Nephron (organoid): Measurements from ENCODE around the gene AASDH.

ENCODE experiments used
- H3K27ac Mint-ChIP-seq, 3 experiments: 2 replicates each; pipeline ENCODE4 v1.8.0; 2020; ENCODE audit warnings: mixed read lengths in 3 of 3, mild to moderate bottlenecking in 2 of 3, moderate library complexity in 1 of 3
- H3K27me3 Mint-ChIP-seq: 2 replicates; pipeline ENCODE4 v1.8.0; 2021; ENCODE audit warnings: low read depth, mild to moderate bottlenecking, moderate library complexity, mixed read lengths
- H3K36me3 Mint-ChIP-seq: 2 replicates; pipeline ENCODE4 v1.8.0; 2020; ENCODE audit warnings: low read depth, mixed read lengths
- H3K4me1 Mint-ChIP-seq: 2 replicates; pipeline ENCODE4 v1.8.0; 2020; ENCODE audit warnings: mixed read lengths
- H3K4me3 Mint-ChIP-seq, 3 experiments: 2 replicates each; pipeline ENCODE4 v1.8.0; 2020; ENCODE audit warnings: mild to moderate bottlenecking in 3 of 3, mixed read lengths in 3 of 3, moderate library complexity in 2 of 3
- H3K9me3 Mint-ChIP-seq: 2 replicates; pipeline ENCODE4 v1.8.0; 2020; ENCODE audit warnings: mixed read lengths
- TF ChIP-seq, protein P1 (sequence below), 3 experiments: fragments of 200-600 bp; sonication (generic); IDR thresholded peaks; one replicate each; pipeline ENCODE4 v1.5.0; 2021; ENCODE audit warnings: antibody characterized with exemption in 3 of 3; ENCODE audit not compliant: unreplicated experiment in 3 of 3

AASDH gene

DNA sequence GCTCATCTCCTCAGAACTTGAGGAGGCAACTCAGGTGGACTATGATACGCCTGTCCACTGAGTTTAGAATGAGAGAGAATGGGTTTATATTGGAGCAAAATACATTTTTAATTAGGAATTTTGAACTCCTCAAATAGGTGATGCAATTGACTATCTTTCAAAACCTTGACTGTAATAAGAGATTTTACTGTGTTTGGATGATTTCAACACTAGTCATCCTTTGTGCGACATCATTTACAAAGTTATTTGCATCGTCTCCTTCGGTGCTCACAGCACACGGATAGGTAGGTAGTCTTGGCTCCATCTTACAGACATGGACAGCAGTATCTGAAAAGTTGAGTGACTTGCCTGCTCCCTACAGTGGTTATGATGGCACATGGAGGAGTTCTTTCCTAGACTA lies 67.0 kb downstream of the AASDH start:
- TF ChIP-seq, protein P1, sequence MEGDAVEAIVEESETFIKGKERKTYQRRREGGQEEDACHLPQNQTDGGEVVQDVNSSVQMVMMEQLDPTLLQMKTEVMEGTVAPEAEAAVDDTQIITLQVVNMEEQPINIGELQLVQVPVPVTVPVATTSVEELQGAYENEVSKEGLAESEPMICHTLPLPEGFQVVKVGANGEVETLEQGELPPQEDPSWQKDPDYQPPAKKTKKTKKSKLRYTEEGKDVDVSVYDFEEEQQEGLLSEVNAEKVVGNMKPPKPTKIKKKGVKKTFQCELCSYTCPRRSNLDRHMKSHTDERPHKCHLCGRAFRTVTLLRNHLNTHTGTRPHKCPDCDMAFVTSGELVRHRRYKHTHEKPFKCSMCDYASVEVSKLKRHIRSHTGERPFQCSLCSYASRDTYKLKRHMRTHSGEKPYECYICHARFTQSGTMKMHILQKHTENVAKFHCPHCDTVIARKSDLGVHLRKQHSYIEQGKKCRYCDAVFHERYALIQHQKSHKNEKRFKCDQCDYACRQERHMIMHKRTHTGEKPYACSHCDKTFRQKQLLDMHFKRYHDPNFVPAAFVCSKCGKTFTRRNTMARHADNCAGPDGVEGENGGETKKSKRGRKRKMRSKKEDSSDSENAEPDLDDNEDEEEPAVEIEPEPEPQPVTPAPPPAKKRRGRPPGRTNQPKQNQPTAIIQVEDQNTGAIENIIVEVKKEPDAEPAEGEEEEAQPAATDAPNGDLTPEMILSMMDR (IDR thresholded peaks at IDR 0.05; ENCODE audit: unreplicated experiment in 3 of 3): no peak
- Mint-ChIP-seq H3K27ac (peak overlapping the region in 1 of 3 experiments; percentile 79), H3K4me1 (peaks cover 28% of the 10 kb centered on the region), H3K4me3 (no peak overlapping the region), H3K36me3 (peaks cover 62% of the 10 kb centered on the region), H3K9me3 (no peaks in the 10 kb centered on the region), H3K27me3 (no peaks in the 10 kb centered on the region)

DNA sequence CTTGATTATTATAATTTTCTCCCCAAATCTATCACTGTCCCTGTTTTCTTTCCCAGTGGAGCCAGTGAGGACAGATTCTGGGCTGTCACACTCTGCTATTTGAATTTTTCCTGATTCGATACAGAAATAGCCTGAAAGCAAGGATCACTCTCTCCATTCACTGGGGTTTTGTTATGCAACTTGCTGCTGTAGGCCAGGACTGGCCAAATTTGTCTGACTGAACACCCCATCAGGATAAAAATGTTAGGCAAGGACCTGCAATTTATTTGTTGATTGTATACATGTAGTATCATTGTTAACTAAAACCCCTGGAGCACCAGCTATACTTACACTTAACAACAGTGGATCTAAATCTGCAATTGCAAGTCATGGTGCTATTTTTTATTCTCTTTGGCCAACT lies 68.7 kb downstream of the AASDH start:
- Mint-ChIP-seq H3K27me3 (no peaks in the 10 kb centered on the region), H3K4me3 (no peak overlapping the region), H3K4me1 (peaks cover 28% of the 10 kb centered on the region), H3K36me3 (peaks cover 66% of the 10 kb centered on the region), H3K9me3 (no peaks in the 10 kb centered on the region), H3K27ac (peak overlapping the region; percentile 40 to 64 (median 47))
- TF ChIP-seq, protein P1 (IDR thresholded peaks at IDR 0.05; ENCODE audit: unreplicated experiment in 3 of 3): no peak

DNA sequence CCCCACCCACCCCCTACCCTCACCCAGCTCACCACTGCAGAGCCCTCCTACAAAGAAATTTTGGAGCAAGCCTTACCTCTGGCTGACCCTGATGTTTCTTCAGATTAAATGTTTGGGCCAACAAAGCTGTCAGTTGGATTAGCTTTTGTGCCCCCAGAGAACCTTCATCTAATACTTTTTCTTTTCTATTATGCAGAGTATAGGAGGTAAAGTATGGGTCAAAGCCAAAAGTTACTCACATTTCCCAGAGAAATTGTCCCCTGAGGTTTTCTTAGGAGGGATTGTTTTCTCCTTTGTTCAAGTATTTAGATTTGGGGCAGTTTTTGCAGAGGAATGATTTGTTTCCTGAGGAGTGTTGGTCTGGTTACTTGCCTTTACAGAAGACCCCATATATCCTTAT lies 69.5 kb downstream of the AASDH start:
- H3K36me3 Mint-ChIP-seq: peaks cover 67% of the 10 kb centered on the region
- peak overlapping the region; percentile 40 to 64 (median 47) for H3K27ac Mint-ChIP-seq
- H3K4me1 Mint-ChIP-seq: peaks cover 28% of the 10 kb centered on the region
- no peaks in the 10 kb centered on the region for H3K27me3 Mint-ChIP-seq
- H3K4me3 Mint-ChIP-seq: no peak overlapping the region
- TF ChIP-seq, protein P1 (IDR thresholded peaks at IDR 0.05; ENCODE audit: unreplicated experiment in 3 of 3): no peak
- H3K9me3 Mint-ChIP-seq: no peaks in the 10 kb centered on the region

GRCh38 chr4:56316011-56316650 lies 71.2 kb downstream of the AASDH start:
- no peaks in the 10 kb centered on the region for H3K9me3 Mint-ChIP-seq

DNA sequence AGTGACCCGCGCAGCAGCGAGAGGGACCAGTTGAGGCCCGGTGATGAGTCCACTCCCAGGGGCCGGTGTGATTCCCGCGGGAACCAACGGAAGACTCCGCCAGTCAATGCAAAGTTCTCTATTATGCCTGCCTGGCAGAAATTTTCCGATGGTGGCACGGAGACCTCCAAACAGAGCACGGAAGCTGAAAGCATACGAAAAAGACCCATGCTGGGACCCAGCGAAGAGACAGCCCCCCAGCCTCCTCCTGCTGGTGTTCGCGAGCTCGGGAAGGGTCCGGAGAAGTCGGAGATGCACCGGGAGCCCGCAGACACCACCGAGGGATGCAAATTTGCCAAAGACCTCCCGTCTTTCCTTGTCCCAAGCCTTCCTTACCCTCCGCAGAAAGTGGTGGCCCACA lies 71.7 kb downstream of the AASDH start:
- peaks cover 26% of the 10 kb centered on the region for H3K4me1 Mint-ChIP-seq
- H3K27me3 Mint-ChIP-seq: no peaks in the 10 kb centered on the region
- TF ChIP-seq, protein P1 (IDR thresholded peaks at IDR 0.05; ENCODE audit: unreplicated experiment in 3 of 3): no peak
- no peak overlapping the region for H3K4me3 Mint-ChIP-seq
- H3K27ac Mint-ChIP-seq: no peak overlapping the region
- no peaks in the 10 kb centered on the region for H3K9me3 Mint-ChIP-seq
- H3K36me3 Mint-ChIP-seq: peaks cover 63% of the 10 kb centered on the region

More at GRCh38 chr4:56316011-56316650, 71.2 kb downstream of the AASDH start:
- peaks cover 68% of the 10 kb centered on the region for H3K36me3 Mint-ChIP-seq
- H3K4me1 Mint-ChIP-seq: peaks cover 26% of the 10 kb centered on the region
- TF ChIP-seq, protein P1 (IDR thresholded peaks at IDR 0.05; ENCODE audit: unreplicated experiment in 3 of 3): no peak
- H3K27me3 Mint-ChIP-seq: no peaks in the 10 kb centered on the region
- no peak overlapping the region for H3K4me3 Mint-ChIP-seq
- H3K27ac Mint-ChIP-seq: no peak overlapping the region

DNA sequence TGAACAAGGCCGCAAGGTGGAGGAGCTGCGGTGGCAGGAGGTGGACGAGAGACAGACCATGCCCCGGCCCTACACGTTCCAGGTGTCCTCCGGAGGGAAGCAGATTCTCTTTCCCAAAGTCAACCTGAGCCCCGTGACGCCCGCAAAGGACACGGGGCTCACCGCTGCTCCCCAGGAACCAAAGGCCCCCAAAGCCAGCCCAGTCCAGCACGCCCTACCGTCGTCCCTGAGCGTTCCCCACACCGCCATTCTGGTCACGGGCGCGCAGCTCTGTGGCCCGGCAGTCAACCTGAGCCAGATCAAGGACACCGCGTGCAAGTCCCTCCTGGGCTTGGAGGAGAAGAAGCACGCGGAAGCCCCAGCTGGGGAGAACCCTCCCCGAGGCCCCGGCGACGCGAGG lies 72.2 kb downstream of the AASDH start:
- Mint-ChIP-seq H3K9me3 (no peaks in the 10 kb centered on the region), H3K4me1 (peaks cover 29% of the 10 kb centered on the region), H3K27me3 (no peaks in the 10 kb centered on the region), H3K27ac (no peak overlapping the region), H3K36me3 (peaks cover 63% of the 10 kb centered on the region), H3K4me3 (no peak overlapping the region)
- TF ChIP-seq, protein P1 (IDR thresholded peaks at IDR 0.05; ENCODE audit: unreplicated experiment in 3 of 3): no peak
